Astrocyte (in vitro differentiated cells and primary cell): ENCODE measurements around the gene KLHL22. TPM values are rescaled to one million over a fixed set of nuclear protein-coding genes. Genes with fewer than 3 reads are reported as not detected.

ENCODE experiments used
- DNase-seq: peaks from one replicate; pipeline ENCODE4 v3.0.0-alpha.2; 2010; ENCODE audit warnings: low read depth
- FAIRE-seq: peaks from 2 replicates; lab custom pipeline; 2011; peaks lifted over from hg19 to GRCh38; lab: Jason Lieb, UNC
- H2AFZ ChIP-seq: 2 replicates; pipeline ENCODE4 v1.6.0; 2012; ENCODE audit warnings: low read depth, low read length, inconsistent platforms
- H3K27ac ChIP-seq: 2 replicates; pipeline ENCODE4 v1.5.1; 2011; ENCODE audit warnings: low read depth, low read length, inconsistent platforms
- H3K27me3 ChIP-seq: 2 replicates; pipeline ENCODE4 v1.6.0; 2011; ENCODE audit warnings: low read length, inconsistent platforms; ENCODE audit not compliant: insufficient read depth
- H3K36me3 ChIP-seq: 2 replicates; pipeline ENCODE4 v1.5.1; 2011; ENCODE audit warnings: low read length, inconsistent platforms; ENCODE audit not compliant: insufficient read depth
- H3K4me1 ChIP-seq: 2 replicates; pipeline ENCODE4 v1.5.1; 2011; ENCODE audit warnings: low read length, inconsistent platforms; ENCODE audit not compliant: insufficient read depth
- H3K4me2 ChIP-seq: 2 replicates; pipeline ENCODE4 v1.6.0; 2012; ENCODE audit warnings: low read length, inconsistent platforms
- H3K4me3 ChIP-seq: 2 replicates; pipeline ENCODE4 v1.5.1; 2011; ENCODE audit warnings: low read depth, mild to moderate bottlenecking, low read length, inconsistent platforms; ENCODE audit not compliant: insufficient read depth
- H3K79me2 ChIP-seq: 2 replicates; pipeline ENCODE4 v1.6.0; 2012; ENCODE audit warnings: mild to moderate bottlenecking, low read length, inconsistent platforms; ENCODE audit not compliant: insufficient read depth
- H3K9ac ChIP-seq: 2 replicates; pipeline ENCODE4 v1.6.0; 2012; ENCODE audit warnings: mild to moderate bottlenecking, low read length, inconsistent platforms
- H3K9me3 ChIP-seq: 2 replicates; pipeline ENCODE4 v1.5.1; 2012; ENCODE audit warnings: low read depth, mild to moderate bottlenecking, low read length, inconsistent platforms; ENCODE audit not compliant: insufficient read depth
- H4K20me1 ChIP-seq: 2 replicates; pipeline ENCODE4 v1.6.0; 2012; ENCODE audit warnings: low read length, inconsistent platforms; ENCODE audit not compliant: insufficient read depth
- H3K27ac Mint-ChIP-seq: one replicate; pipeline ENCODE4 v1.8.0; 2021; ENCODE audit warnings: mild to moderate bottlenecking, mixed read lengths; ENCODE audit not compliant: unreplicated experiment
- H3K27me3 Mint-ChIP-seq: one replicate; pipeline ENCODE4 v1.8.0; 2021; ENCODE audit warnings: low read depth, mixed read lengths; ENCODE audit not compliant: unreplicated experiment
- H3K36me3 Mint-ChIP-seq: one replicate; pipeline ENCODE4 v1.8.0; 2021; ENCODE audit warnings: low read depth, mixed read lengths; ENCODE audit not compliant: unreplicated experiment
- H3K4me1 Mint-ChIP-seq: one replicate; pipeline ENCODE4 v1.8.0; 2021; ENCODE audit warnings: low read depth, mixed read lengths; ENCODE audit not compliant: unreplicated experiment
- H3K4me3 Mint-ChIP-seq: one replicate; pipeline ENCODE4 v1.8.0; 2021; ENCODE audit warnings: mild to moderate bottlenecking, moderate library complexity, mixed read lengths; ENCODE audit not compliant: unreplicated experiment
- H3K9me3 Mint-ChIP-seq: one replicate; pipeline ENCODE4 v1.8.0; 2021; ENCODE audit warnings: mild to moderate bottlenecking, mixed read lengths; ENCODE audit not compliant: unreplicated experiment
- EZH2 ChIP-seq: IDR thresholded peaks from 2 replicates; pipeline ENCODE4 v1.6.1; 2012; ENCODE audit warnings: mild to moderate bottlenecking, low read length, inconsistent platforms; ENCODE audit not compliant: insufficient read depth
- total RNA-seq: library from RNA; stranded (reverse); gene quantifications from 2 replicates; pipeline ENCODE4 v1.2.1, GENCODE V29; 2021
- TF ChIP-seq, protein P1 (sequence below): IDR thresholded peaks from 2 replicates; pipeline ENCODE4 v1.5.1; 2011; ENCODE audit warnings: low read depth, mild to moderate bottlenecking, inconsistent platforms, low read length, moderate library complexity; ENCODE audit not compliant: insufficient read depth

KLHL22 gene
- total RNA-seq, 1 donor from 2014 or later, result 14.0 TPM

DNA sequence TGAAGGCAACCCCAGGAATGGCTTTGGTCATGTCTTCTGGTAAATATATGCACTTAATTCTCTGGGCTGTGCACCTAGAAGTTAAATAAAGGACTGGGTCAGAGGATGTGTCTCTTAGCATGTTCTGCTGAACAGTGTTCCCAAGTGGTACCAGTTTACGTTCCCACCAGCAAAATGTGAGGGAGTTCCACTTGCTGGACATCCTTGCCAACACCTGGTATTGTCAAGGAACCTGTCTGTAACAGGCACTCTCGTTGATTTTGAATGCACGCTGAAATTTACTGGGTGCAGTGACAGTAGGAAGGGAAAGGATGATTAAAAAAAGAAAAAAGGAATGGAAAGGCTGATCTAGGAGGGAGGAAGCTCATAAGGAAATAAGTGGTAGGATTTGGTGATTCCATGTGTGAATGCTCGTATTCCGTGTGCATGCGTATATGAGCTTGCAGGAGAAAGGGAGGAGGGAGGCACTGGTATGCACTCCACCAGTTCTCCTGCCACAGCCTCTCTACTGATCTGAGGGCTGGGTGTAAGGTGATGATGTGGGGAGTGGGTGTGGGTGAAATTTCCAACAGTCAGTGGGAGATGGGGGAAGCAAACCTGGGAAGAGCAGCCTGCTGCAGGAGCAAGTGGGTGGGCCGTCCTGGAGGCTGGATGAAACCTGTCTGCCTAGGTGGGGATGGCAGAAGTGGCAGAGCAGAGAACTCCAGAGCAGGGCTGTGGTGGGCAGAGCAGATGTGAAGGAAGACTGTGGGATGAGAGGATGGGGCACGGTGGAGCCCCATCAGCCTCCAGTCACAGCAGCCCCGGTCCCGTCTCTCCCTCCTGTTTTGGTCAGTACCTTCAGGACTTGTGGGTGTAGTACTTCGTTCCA lies 26.8 kb upstream of the KLHL22 start:
- no peak for DNase-seq
- Histone ChIP-seq H3K27me3 (no peaks in the 10 kb centered on the region), H3K4me1 (peaks cover 58% of the 10 kb centered on the region), H3K4me2 (no peak overlapping the region), H3K9me3 (no peaks in the 10 kb centered on the region), H3K4me3 (no peak overlapping the region), H4K20me1 (peaks cover 89% of the 10 kb centered on the region), H3K27ac (no peak overlapping the region), H3K79me2 (peaks cover 97% of the 10 kb centered on the region), H3K9ac (no peak overlapping the region), H3K36me3 (peaks cover 12% of the 10 kb centered on the region), H2AFZ (no peak overlapping the region)
- FAIRE-seq, result no peak
- no peaks in the 10 kb centered on the region for H3K9me3 Mint-ChIP-seq
- H3K4me3 Mint-ChIP-seq, result no peak overlapping the region
- H3K27me3 Mint-ChIP-seq, result no peaks in the 10 kb centered on the region
- peaks cover 71% of the 10 kb centered on the region for H3K4me1 Mint-ChIP-seq
- H3K27ac Mint-ChIP-seq, result peak overlapping the region; percentile 47
- TF ChIP-seq, protein P1, sequence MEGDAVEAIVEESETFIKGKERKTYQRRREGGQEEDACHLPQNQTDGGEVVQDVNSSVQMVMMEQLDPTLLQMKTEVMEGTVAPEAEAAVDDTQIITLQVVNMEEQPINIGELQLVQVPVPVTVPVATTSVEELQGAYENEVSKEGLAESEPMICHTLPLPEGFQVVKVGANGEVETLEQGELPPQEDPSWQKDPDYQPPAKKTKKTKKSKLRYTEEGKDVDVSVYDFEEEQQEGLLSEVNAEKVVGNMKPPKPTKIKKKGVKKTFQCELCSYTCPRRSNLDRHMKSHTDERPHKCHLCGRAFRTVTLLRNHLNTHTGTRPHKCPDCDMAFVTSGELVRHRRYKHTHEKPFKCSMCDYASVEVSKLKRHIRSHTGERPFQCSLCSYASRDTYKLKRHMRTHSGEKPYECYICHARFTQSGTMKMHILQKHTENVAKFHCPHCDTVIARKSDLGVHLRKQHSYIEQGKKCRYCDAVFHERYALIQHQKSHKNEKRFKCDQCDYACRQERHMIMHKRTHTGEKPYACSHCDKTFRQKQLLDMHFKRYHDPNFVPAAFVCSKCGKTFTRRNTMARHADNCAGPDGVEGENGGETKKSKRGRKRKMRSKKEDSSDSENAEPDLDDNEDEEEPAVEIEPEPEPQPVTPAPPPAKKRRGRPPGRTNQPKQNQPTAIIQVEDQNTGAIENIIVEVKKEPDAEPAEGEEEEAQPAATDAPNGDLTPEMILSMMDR, result no peak
- TF ChIP-seq EZH2, result no peak
- H3K36me3 Mint-ChIP-seq, result peaks cover 9% of the 10 kb centered on the region

DNA sequence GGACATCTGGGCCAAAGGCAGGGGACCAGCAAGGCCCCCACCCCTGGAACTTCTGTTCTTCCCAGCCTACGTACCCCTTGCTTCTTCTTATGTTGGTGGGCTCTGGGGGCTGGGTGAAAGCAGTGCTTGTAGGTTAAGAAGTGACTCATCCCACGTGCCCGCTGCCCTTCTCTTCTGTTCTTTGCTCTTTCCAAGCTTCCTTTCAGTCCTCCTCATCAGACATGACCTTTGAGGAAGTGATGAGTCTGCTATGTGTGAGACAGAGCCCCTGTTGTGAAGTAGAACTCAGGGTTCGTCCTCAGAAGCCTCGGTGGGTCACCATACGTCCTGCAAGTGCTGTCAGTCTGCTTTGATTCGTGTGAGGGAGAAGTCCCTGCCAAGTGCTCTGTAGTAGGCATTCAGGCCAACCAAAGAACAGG lies 24.5 kb upstream of the KLHL22 start:
- peaks cover 12% of the 10 kb centered on the region for H3K36me3 ChIP-seq
- Mint-ChIP-seq H3K36me3 (peaks cover 11% of the 10 kb centered on the region), H3K9me3 (no peaks in the 10 kb centered on the region), H3K27me3 (no peaks in the 10 kb centered on the region), H3K4me1 (peaks cover 69% of the 10 kb centered on the region), H3K27ac (peak overlapping the region; percentile 28), H3K4me3 (peak overlapping the region; percentile 54)
- no peak for TF ChIP-seq EZH2
- TF ChIP-seq, protein P1, result no peak
- H4K20me1 ChIP-seq, result peaks cover 88% of the 10 kb centered on the region
- H3K4me1 ChIP-seq, result peaks cover 49% of the 10 kb centered on the region
- peak overlapping the region; percentile 62 for H3K4me2 ChIP-seq
- DNase-seq (peak; percentile 47), FAIRE-seq (no peak)
- no peak overlapping the region for H2AFZ ChIP-seq
- H3K9me3 ChIP-seq, result no peaks in the 10 kb centered on the region
- peak overlapping the region; percentile 36 for H3K9ac ChIP-seq
- H3K27me3 ChIP-seq, result no peaks in the 10 kb centered on the region
- H3K27ac ChIP-seq, result peak overlapping the region; percentile 67
- H3K79me2 ChIP-seq, result peaks cover 96% of the 10 kb centered on the region
- H3K4me3 ChIP-seq, result no peak overlapping the region

DNA sequence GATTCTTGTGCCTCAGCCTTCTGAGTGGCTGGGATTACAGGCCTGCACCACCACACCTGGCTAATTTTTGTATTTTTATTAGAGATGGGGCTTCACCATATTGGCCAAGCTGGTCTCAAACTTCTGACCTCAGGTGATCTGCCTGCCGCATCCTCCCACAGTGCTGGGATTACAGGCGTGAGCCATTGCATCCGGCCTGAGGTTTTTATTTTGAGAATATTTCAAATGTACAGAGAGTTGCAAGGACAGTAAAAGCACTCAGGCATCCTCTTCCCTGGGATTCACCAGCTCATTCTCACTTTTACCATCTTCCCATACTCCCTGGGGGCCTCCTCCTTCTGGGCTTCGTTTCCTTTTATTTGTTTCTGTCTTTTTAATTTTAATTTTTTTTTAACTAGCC lies 24.0 kb upstream of the KLHL22 start:
- Histone ChIP-seq H3K27me3 (no peaks in the 10 kb centered on the region), H3K4me1 (peaks cover 54% of the 10 kb centered on the region), H3K27ac (peak overlapping the region; percentile 67), H3K79me2 (peaks cover 96% of the 10 kb centered on the region), H3K9me3 (no peaks in the 10 kb centered on the region), H3K4me2 (peak overlapping the region; percentile 62), H4K20me1 (peaks cover 88% of the 10 kb centered on the region), H3K4me3 (no peak overlapping the region), H3K36me3 (peaks cover 15% of the 10 kb centered on the region), H2AFZ (no peak overlapping the region), H3K9ac (peak overlapping the region; percentile 36)
- no peak for DNase-seq
- no peaks in the 10 kb centered on the region for H3K9me3 Mint-ChIP-seq
- H3K4me3 Mint-ChIP-seq, result peak overlapping the region; percentile 54
- peaks cover 72% of the 10 kb centered on the region for H3K4me1 Mint-ChIP-seq
- H3K36me3 Mint-ChIP-seq, result peaks cover 11% of the 10 kb centered on the region
- FAIRE-seq, result no peak
- H3K27ac Mint-ChIP-seq, result peak overlapping the region; percentile 28
- TF ChIP-seq EZH2, result no peak
- TF ChIP-seq, protein P1, result no peak
- H3K27me3 Mint-ChIP-seq, result no peaks in the 10 kb centered on the region
